Measurements from ENCODE around the gene PEF1.

PEF1 gene

GRCh38 chr1:31615414-31615813, 29.3 kb downstream of the PEF1 start:
- ATAC-seq: no peak

DNA sequence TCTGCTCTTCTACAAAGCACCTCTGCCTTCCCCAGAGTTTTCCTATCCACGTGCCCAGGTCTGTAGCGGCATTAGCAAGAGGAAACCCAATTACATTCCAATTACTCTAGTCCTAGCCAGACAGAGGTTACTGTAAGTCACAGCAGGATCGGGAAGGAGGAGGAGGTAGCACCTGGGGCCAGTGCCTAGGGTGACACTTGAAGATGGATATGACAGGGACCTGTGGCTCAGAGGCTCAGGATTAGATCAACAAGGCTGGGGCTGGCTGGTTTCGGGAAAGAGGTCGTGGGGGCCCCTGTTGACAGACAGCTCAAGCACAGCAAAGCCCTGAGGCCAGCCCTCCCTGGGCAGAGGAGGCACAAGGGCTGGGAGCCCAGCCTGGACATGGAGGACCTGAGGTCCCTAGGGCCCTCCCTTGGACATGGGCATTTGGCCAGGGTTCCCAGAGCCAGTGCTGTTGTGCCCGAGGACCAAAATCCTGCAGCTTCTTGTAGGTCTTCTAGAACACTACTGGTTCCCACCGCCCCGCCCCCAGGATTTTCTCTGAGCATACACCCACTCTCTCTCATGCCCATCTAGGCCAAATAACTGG, 30.2 kb downstream of the PEF1 start:
- TF ChIP-seq GLIS3 (CRISPR knock-in tag; IDR thresholded peaks at IDR 0.05): no peak
- no peak for TF ChIP-seq ESRRG (CRISPR knock-in tag; IDR thresholded peaks at IDR 0.05)
- TF ChIP-seq, protein P1, sequence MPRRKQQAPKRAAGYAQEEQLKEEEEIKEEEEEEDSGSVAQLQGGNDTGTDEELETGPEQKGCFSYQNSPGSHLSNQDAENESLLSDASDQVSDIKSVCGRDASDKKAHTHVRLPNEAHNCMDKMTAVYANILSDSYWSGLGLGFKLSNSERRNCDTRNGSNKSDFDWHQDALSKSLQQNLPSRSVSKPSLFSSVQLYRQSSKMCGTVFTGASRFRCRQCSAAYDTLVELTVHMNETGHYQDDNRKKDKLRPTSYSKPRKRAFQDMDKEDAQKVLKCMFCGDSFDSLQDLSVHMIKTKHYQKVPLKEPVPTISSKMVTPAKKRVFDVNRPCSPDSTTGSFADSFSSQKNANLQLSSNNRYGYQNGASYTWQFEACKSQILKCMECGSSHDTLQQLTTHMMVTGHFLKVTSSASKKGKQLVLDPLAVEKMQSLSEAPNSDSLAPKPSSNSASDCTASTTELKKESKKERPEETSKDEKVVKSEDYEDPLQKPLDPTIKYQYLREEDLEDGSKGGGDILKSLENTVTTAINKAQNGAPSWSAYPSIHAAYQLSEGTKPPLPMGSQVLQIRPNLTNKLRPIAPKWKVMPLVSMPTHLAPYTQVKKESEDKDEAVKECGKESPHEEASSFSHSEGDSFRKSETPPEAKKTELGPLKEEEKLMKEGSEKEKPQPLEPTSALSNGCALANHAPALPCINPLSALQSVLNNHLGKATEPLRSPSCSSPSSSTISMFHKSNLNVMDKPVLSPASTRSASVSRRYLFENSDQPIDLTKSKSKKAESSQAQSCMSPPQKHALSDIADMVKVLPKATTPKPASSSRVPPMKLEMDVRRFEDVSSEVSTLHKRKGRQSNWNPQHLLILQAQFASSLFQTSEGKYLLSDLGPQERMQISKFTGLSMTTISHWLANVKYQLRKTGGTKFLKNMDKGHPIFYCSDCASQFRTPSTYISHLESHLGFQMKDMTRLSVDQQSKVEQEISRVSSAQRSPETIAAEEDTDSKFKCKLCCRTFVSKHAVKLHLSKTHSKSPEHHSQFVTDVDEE (CRISPR knock-in tag; IDR thresholded peaks at IDR 0.05): no peak
- TF ChIP-seq CSDC2 (CRISPR knock-in tag; IDR thresholded peaks at IDR 0.05): no peak
- no peak for TF ChIP-seq TOX (CRISPR knock-in tag; IDR thresholded peaks at IDR 0.05; ENCODE audit: borderline replicate concordance)
- TF ChIP-seq ZC3H10 (CRISPR knock-in tag; IDR thresholded peaks at IDR 0.05): no peak
- no peak for TF ChIP-seq CREB5 (CRISPR knock-in tag; IDR thresholded peaks at IDR 0.05; ENCODE audit: low read depth)
- ATAC-seq: no peak

More at GRCh38 chr1:31615414-31615813, 29.3 kb downstream of the PEF1 start:
- TF ChIP-seq BACH2 (CRISPR knock-in tag; IDR thresholded peaks at IDR 0.05; ENCODE audit: borderline replicate concordance): no peak
- no peak for TF ChIP-seq ZNF565 (CRISPR knock-in tag; conservative IDR thresholded peaks at IDR 0.05; ENCODE audit: low read depth)
- TF ChIP-seq TOX (CRISPR knock-in tag; IDR thresholded peaks at IDR 0.05; ENCODE audit: borderline replicate concordance): no peak
- TF ChIP-seq ZNF70 (CRISPR knock-in tag; IDR thresholded peaks at IDR 0.05): no peak
- no peak for TF ChIP-seq RARB (CRISPR knock-in tag; IDR thresholded peaks at IDR 0.05)
- no peak for TF ChIP-seq ESRRG (CRISPR knock-in tag; IDR thresholded peaks at IDR 0.05)
- TF ChIP-seq SNAI2 (CRISPR knock-in tag; IDR thresholded peaks at IDR 0.05): no peak
- TF ChIP-seq CREB5 (CRISPR knock-in tag; IDR thresholded peaks at IDR 0.05; ENCODE audit: low read depth): no peak
- TF ChIP-seq ZFP30 (CRISPR knock-in tag; IDR thresholded peaks at IDR 0.05): no peak
- TF ChIP-seq ZFP3 (CRISPR knock-in tag; IDR thresholded peaks at IDR 0.05): no peak
- no peak for TF ChIP-seq PPARA (CRISPR knock-in tag; IDR thresholded peaks at IDR 0.05; ENCODE audit: borderline replicate concordance)
- TF ChIP-seq ZNF8 (CRISPR knock-in tag; IDR thresholded peaks at IDR 0.05): no peak
- no peak for TF ChIP-seq GLIS3 (CRISPR knock-in tag; IDR thresholded peaks at IDR 0.05)
- TF ChIP-seq CSDC2 (CRISPR knock-in tag; IDR thresholded peaks at IDR 0.05): no peak
- TF ChIP-seq ISL1 (CRISPR knock-in tag; IDR thresholded peaks at IDR 0.05): no peak
- no peak for TF ChIP-seq ARNTL (CRISPR knock-in tag; IDR thresholded peaks at IDR 0.05; ENCODE audit: borderline replicate concordance, low read depth)
- TF ChIP-seq, protein P1 (CRISPR knock-in tag; IDR thresholded peaks at IDR 0.05): no peak

DNA sequence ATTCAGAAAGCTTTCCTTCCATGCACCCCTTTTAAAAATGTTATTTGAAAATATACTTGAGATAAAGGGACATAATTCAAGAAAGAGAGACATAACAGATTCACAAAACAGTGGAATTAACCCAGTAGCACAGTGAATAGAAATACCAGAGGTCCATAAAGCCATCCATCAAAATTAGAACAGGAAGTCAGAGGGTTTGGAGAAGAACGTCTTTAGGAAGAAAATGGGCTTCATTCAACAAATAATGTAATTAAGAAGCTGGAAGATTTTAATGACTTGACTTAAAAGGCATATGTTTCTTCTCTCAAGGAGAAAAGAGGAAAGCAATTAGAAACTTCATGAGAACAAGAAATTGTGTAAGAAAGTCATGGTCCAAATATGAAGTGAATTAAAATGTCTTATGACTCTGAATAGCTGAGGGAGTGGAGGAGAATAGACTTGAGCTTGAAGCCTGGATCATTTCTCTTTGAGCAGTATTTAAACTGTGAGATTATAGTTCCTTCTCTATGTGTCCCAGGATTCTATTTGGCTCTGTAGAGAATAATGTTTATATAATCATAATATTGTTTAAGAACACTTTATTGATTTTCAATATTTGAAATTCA, 35.1 kb downstream of the PEF1 start:
- peak; percentile 68 for ATAC-seq
- TF ChIP-seq CSDC2 (CRISPR knock-in tag; IDR thresholded peaks at IDR 0.05) (no peak), SNAI2 (CRISPR knock-in tag; IDR thresholded peaks at IDR 0.05) (no peak), ZNF70 (CRISPR knock-in tag; IDR thresholded peaks at IDR 0.05) (no peak), ESRRG (CRISPR knock-in tag; IDR thresholded peaks at IDR 0.05) (peak; percentile 52; the same call in 1 of the 2 replicates), ZFP30 (CRISPR knock-in tag; IDR thresholded peaks at IDR 0.05) (no peak), OSR1 (CRISPR knock-in tag; IDR thresholded peaks at IDR 0.05) (no peak), CREB5 (CRISPR knock-in tag; IDR thresholded peaks at IDR 0.05; ENCODE audit: low read depth) (peak; percentile 54; the same call in 1 of the 2 replicates), POU6F1 (CRISPR knock-in tag; IDR thresholded peaks at IDR 0.05; ENCODE audit: borderline replicate concordance, low read depth) (no peak), TOX (CRISPR knock-in tag; IDR thresholded peaks at IDR 0.05; ENCODE audit: borderline replicate concordance) (no peak)
- TF ChIP-seq, protein P1 (CRISPR knock-in tag; IDR thresholded peaks at IDR 0.05): no peak

Measured in SK-N-SH treated with all-trans-retinoic acid at 6 μM for 48 hours (cell line).